ENCODE results near the gene PHF21B. TPM values are rescaled to one million over a fixed set of nuclear protein-coding genes. Genes with fewer than 3 reads are reported as not detected.

PHF21B gene
- total RNA-seq, 2 experiments from 2014 or later = not detected

DNA sequence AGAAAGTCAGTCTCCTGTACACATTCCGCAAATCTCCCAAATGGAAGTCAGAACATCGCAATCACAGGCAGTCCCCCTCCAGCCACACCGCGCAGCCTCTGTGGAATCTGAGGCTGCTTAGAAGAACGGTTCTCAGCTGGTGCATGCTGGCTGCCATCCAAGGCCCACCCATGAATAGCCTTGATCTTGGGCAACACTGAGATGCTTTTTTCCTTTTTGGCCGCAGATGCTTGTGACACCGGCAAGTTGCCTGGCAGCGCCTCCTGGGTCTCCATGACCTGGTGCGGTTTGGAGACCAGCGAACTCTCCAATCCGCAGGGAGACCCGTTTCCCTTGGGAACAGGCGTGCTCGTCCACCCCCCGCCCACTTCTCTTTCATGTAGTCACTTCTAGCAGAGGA lies 26.3 kb upstream of the PHF21B start:
- Mint-ChIP-seq H3K27ac (no peak overlapping the region), H3K27me3 (peaks cover 10% of the 10 kb centered on the region), H3K36me3 (no peaks in the 10 kb centered on the region), H3K4me1 (ENCODE audit: low read depth) (no peaks in the 10 kb centered on the region), H3K9me3 (peaks cover 9% of the 10 kb centered on the region), H3K4me3 (no peak overlapping the region)
- POLR2A ChIA-PET = no interaction called here
- intact Hi-C loops (cut with micrococcal nuclease) = no loop called here
- CTCF ChIA-PET = no interaction called here
- no peak for DNase-seq

DNA sequence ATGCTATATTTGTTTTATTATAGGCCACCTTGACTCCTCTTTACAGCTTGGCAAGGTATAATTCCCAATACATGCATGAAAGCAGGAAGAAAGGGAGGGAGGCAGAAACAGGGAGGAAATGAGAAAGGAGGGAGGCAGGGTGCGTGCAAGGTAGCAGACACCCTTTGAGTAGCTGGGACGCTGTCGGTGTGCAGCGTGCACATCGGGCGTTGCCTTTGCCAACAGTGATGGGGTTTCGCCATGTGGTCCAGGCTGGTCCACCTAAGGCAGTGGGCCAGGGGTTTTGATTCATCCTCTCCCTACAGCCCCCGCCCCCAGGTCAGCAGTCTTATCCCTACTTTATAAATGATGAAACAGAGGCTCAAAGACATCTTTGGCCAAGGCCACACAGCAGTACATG lies 25.0 kb upstream of the PHF21B start:
- Mint-ChIP-seq H3K4me1 (ENCODE audit: low read depth) (no peaks in the 10 kb centered on the region), H3K9me3 (peaks cover 9% of the 10 kb centered on the region), H3K36me3 (no peaks in the 10 kb centered on the region), H3K27ac (no peak overlapping the region), H3K4me3 (no peak overlapping the region), H3K27me3 (peaks cover 11% of the 10 kb centered on the region)
- ChIA-PET POLR2A (no interaction called here), CTCF (no interaction called here)
- no peak for DNase-seq
- intact Hi-C loops (cut with micrococcal nuclease) = no loop called here

DNA sequence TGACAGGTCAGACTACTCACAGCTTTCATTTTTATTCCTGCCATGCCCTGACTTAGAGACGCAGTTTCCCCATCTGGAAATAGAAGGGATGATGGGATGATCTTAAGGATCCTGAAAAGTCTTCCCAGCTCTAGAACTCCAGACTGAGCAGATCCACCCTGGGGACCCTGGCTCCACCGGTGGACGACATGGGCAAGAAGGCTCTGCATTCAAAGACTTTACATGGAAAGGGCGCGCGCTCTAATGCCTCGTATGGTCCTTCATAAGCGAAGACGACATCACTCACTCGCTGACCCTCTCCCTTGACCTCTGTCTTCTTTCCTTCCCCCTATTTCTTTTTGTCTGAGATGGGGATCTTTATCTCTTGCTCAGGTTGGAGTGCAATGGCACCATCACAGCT lies 24.4 kb upstream of the PHF21B start:
- Mint-ChIP-seq H3K36me3 (no peaks in the 10 kb centered on the region), H3K4me3 (no peak overlapping the region), H3K27me3 (peaks cover 14% of the 10 kb centered on the region), H3K27ac (no peak overlapping the region), H3K4me1 (ENCODE audit: low read depth) (no peaks in the 10 kb centered on the region), H3K9me3 (peaks cover 9% of the 10 kb centered on the region)
- ChIA-PET POLR2A (no interaction called here), CTCF (no interaction called here)
- no peak for DNase-seq
- intact Hi-C loops (cut with micrococcal nuclease) = no loop called here

GRCh38 chr22:45033136-45033535 lies 23.3 kb upstream of the PHF21B start:
- no peaks in the 10 kb centered on the region for H3K36me3 Mint-ChIP-seq
- CTCF ChIA-PET = no interaction called here

DNA sequence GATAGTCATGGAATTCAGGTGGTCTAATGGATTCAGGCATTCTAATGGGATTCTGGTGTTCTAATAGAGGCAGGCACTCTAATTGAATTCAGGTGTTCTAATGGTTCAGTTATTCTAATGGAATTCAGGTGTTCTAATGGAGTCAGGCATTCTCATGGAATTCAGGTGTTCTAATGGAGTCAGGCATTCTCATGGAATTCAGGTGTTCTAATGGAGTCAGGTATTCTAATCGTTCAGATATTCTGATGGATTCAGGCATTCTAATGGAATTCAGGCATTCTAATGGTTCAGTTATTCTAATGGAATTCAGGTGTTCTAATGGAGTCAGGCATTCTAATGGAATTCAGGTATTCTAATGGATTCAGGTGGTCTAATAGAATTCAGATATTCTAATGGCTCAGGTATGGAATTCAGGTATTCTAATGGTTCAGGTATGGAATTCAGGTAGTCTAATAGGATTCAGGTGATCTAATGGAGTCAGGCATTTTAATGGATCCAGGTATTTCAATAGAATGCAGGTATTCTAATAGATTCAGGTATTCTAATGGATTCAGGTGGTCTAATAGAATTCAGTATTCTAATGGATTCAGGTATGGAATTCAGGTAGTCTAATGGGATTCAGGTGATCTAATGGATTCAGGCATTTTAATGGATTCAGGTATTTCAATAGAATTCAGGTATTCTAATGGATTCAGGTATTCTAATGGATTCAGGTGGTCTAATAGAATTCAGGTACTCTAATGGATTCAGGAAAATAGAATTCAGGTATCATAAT lies 22.0 kb upstream of the PHF21B start:
- intact Hi-C loops (cut with micrococcal nuclease) = no loop called here
- H3K4me1 Mint-ChIP-seq (ENCODE audit: low read depth) = no peaks in the 10 kb centered on the region
- POLR2A ChIA-PET = no interaction called here
- no peaks in the 10 kb centered on the region for H3K9me3 Mint-ChIP-seq
- no peaks in the 10 kb centered on the region for H3K36me3 Mint-ChIP-seq
- H3K27me3 Mint-ChIP-seq = peaks cover 12% of the 10 kb centered on the region
- DNase-seq = no peak
- no peak overlapping the region for H3K27ac Mint-ChIP-seq
- H3K4me3 Mint-ChIP-seq = no peak overlapping the region
- CTCF ChIA-PET = interaction anchor here (1.0 kb wide), 1 partner anchor 177 kb away, joined by 3 read pairs; no protein-coding TSS in a partner anchor

More at GRCh38 chr22:45033136-45033535, 23.3 kb upstream of the PHF21B start:
- intact Hi-C loops (cut with micrococcal nuclease) = no loop called here
- no peak for DNase-seq
- Mint-ChIP-seq H3K9me3 (peaks cover 4% of the 10 kb centered on the region), H3K4me1 (ENCODE audit: low read depth) (no peaks in the 10 kb centered on the region), H3K27ac (no peak overlapping the region), H3K27me3 (peaks cover 10% of the 10 kb centered on the region), H3K4me3 (no peak overlapping the region)
- POLR2A ChIA-PET = no interaction called here

GRCh38 chr22:45029501-45029900 lies 19.7 kb upstream of the PHF21B start:
- no peak overlapping the region for H3K27ac Mint-ChIP-seq
- H3K4me3 Mint-ChIP-seq = no peak overlapping the region
- no peaks in the 10 kb centered on the region for H3K9me3 Mint-ChIP-seq
- ChIA-PET POLR2A (no interaction called here), CTCF (no interaction called here)
- no peaks in the 10 kb centered on the region for H3K36me3 Mint-ChIP-seq
- H3K4me1 Mint-ChIP-seq (ENCODE audit: low read depth) = no peaks in the 10 kb centered on the region
- intact Hi-C loops (cut with micrococcal nuclease) = no loop called here
- peaks cover 14% of the 10 kb centered on the region for H3K27me3 Mint-ChIP-seq
- DNase-seq = no peak

GRCh38 chr22:45026511-45026910 lies 16.7 kb upstream of the PHF21B start:
- H3K27ac Mint-ChIP-seq = no peak overlapping the region

DNA sequence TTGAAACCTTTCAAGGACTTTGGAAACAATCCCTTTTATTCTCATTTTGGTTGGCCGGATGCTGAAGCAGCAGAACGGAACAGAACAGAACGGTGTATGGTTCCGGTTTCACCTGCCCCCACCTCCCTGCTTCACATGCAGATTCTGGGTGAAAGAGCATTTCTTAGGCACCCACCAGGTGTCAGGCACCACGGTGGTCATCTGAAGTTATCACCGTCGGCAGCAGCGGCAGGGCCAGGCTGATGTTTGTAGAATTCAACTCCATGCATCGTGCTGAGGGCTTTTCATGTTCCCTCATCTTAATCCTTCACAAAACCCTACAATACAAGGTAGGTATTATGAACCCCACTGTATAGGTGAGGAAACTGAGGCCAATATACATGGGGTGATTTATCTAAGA lies 13.6 kb upstream of the PHF21B start:
- intact Hi-C loops (cut with micrococcal nuclease) = no loop called here
- POLR2A ChIA-PET = no interaction called here
- no peaks in the 10 kb centered on the region for H3K36me3 Mint-ChIP-seq
- no peak overlapping the region for H3K4me3 Mint-ChIP-seq
- CTCF ChIA-PET = interaction anchor here (1.0 kb wide), 1 partner anchor 203 kb away, joined by 3 read pairs; no protein-coding TSS in a partner anchor
- H3K27me3 Mint-ChIP-seq = peaks cover 22% of the 10 kb centered on the region
- no peak for DNase-seq
- H3K4me1 Mint-ChIP-seq (ENCODE audit: low read depth) = no peaks in the 10 kb centered on the region
- no peak overlapping the region for H3K27ac Mint-ChIP-seq
- no peaks in the 10 kb centered on the region for H3K9me3 Mint-ChIP-seq

More at GRCh38 chr22:45026511-45026910, 16.7 kb upstream of the PHF21B start:
- POLR2A ChIA-PET = no interaction called here
- intact Hi-C loops (cut with micrococcal nuclease) = no loop called here
- CTCF ChIA-PET = no interaction called here
- no peaks in the 10 kb centered on the region for H3K36me3 Mint-ChIP-seq
- H3K4me3 Mint-ChIP-seq = no peak overlapping the region
- H3K4me1 Mint-ChIP-seq (ENCODE audit: low read depth) = no peaks in the 10 kb centered on the region
- DNase-seq = no peak
- no peaks in the 10 kb centered on the region for H3K9me3 Mint-ChIP-seq
- peaks cover 22% of the 10 kb centered on the region for H3K27me3 Mint-ChIP-seq

DNA sequence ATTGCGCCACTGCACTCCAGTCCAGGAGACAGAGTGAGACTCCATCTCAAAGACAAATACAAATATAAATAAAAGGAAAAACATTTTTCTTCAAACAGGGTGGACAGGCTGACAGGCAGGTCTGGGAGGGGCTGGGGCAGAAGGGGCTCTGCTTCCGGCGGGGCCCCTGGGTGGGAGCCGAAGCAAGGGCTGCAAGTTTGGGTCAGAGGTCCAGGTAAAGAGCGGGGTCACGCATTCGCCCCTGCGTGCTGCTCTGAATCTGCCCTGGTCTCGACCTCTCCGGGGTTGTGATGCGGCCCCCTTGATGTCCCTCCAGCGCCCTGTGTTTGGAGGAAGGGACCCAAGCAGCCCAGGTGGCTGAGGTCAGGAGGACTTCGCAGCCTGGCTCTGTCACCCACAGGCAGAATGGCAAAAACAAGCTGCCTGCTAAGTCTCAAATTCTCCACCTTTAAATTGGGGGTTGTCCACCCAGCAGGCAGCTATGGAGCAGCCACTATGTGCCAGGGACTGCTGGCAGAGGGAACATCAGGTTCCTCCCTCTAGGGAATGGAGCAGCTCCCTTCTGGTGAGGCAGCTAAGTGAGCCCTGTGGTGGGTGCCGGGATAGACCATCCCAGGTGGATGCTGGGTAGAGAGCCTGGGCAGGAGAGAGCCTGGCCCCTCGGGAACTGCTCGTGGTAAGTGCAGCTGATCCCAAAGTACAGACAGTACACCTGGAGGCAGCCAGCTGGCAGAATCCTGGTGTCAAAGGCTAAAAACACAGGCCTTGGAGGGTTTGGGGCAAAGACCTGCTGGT lies 10.3 kb upstream of the PHF21B start:
- DNase-seq = no peak
- peaks cover 18% of the 10 kb centered on the region for H3K27me3 Mint-ChIP-seq
- no peaks in the 10 kb centered on the region for H3K4me1 Mint-ChIP-seq (ENCODE audit: low read depth)
- H3K27ac Mint-ChIP-seq = no peak overlapping the region
- no peaks in the 10 kb centered on the region for H3K9me3 Mint-ChIP-seq
- no peak overlapping the region for H3K4me3 Mint-ChIP-seq
- CTCF ChIA-PET = no interaction called here
- intact Hi-C loops (cut with micrococcal nuclease) = no loop called here
- POLR2A ChIA-PET = no interaction called here
- H3K36me3 Mint-ChIP-seq = no peaks in the 10 kb centered on the region

GRCh38 chr22:45014654-45015053 lies 4.8 kb upstream of the PHF21B start:
- no peak for DNase-seq
- ChIA-PET CTCF (no interaction called here), POLR2A (no interaction called here)
- Mint-ChIP-seq H3K9me3 (no peaks in the 10 kb centered on the region), H3K27ac (no peak overlapping the region), H3K4me1 (ENCODE audit: low read depth) (peaks cover 8% of the 10 kb centered on the region), H3K4me3 (no peak overlapping the region), H3K27me3 (peaks cover 42% of the 10 kb centered on the region), H3K36me3 (no peaks in the 10 kb centered on the region)
- intact Hi-C loops (cut with micrococcal nuclease) = no loop called here

GRCh38 chr22:45013138-45013537 lies 3.3 kb upstream of the PHF21B start:
- H3K4me1 Mint-ChIP-seq (ENCODE audit: low read depth) = peaks cover 8% of the 10 kb centered on the region
- H3K27ac Mint-ChIP-seq = no peak overlapping the region
- intact Hi-C loops (cut with micrococcal nuclease) = no loop called here
- DNase-seq = no peak
- H3K27me3 Mint-ChIP-seq = peaks cover 38% of the 10 kb centered on the region
- no peak overlapping the region for H3K4me3 Mint-ChIP-seq
- CTCF ChIA-PET = no interaction called here
- H3K9me3 Mint-ChIP-seq = no peaks in the 10 kb centered on the region
- POLR2A ChIA-PET = no interaction called here
- no peaks in the 10 kb centered on the region for H3K36me3 Mint-ChIP-seq

- Mint-ChIP-seq H3K4me1 (ENCODE audit: low read depth) (peaks cover 13% of the 10 kb centered on the region), H3K4me3 (peak overlapping the region; percentile 68), H3K27ac (no peak overlapping the region), H3K36me3 (peaks cover 3% of the 10 kb centered on the region), H3K27me3 (peaks cover 50% of the 10 kb centered on the region), H3K9me3 (no peaks in the 10 kb centered on the region)
- POLR2A ChIA-PET = no interaction called here
- intact Hi-C loops (cut with micrococcal nuclease) = no loop called here
- DNase-seq = no peak
- CTCF ChIA-PET = no interaction called here
Observed at GRCh38 chr22:45010532-45010900, 711 bp upstream of the PHF21B start.
